OCI-LY3 (cell line): Measurements from ENCODE around the gene PAX5.
"Not testable (repeated sequence)": the region's sequence is repeated elsewhere in the genome, so short reads cannot be mapped to it uniquely, and the experiment has no call there.

Experiments
- H2AFZ ChIP-seq: fragments of 200-600, 300-600 bp; shearing (Covaris generic); 2 replicates; pipeline ENCODE4 v1.6.0; 2014; ENCODE audit warnings: antibody characterized with exemption, low read depth, low read length
- H3K27ac ChIP-seq: fragments of 200-600, 300-600 bp; sonication (generic); 2 replicates; pipeline ENCODE4 v1.5.1; 2014; ENCODE audit warnings: mild to moderate bottlenecking, low read length, moderate library complexity, mixed read lengths
- H3K27me3 ChIP-seq: fragments of 200-600, 300-600 bp; sonication (generic); 2 replicates; pipeline ENCODE4 v1.6.1; 2014; ENCODE audit warnings: low read depth, low read length, mixed read lengths
- H3K36me3 ChIP-seq: fragments of 200-600, 300-600 bp; sonication (generic); replicated peaks from 2 replicates; pipeline ENCODE3; 2014; ENCODE audit warnings: low read depth, low read length, mixed read lengths
- H3K4me1 ChIP-seq: fragments of 300-600, 200-600 bp; sonication (generic); 2 replicates; pipeline ENCODE4 v1.6.1; 2014; ENCODE audit warnings: low read length, mixed read lengths
- H3K4me2 ChIP-seq: fragments of 200-600, 300-600 bp; sonication (generic); 2 replicates; pipeline ENCODE4 v1.6.1; 2014; ENCODE audit warnings: low read length, mixed read lengths
- H3K4me3 ChIP-seq: fragments of 300-600, 200-600 bp; sonication (generic); 2 replicates; pipeline ENCODE4 v1.5.1; 2014; ENCODE audit warnings: antibody characterized with exemption, mild to moderate bottlenecking, low read length, moderate library complexity
- H3K79me2 ChIP-seq: fragments of 300-600, 200-600 bp; shearing (Covaris generic); 2 replicates; pipeline ENCODE4 v1.6.1; 2014; ENCODE audit warnings: mild to moderate bottlenecking, low read length, mixed read lengths
- H3K9ac ChIP-seq: fragments of 300-600, 200-600 bp; shearing (Covaris generic); 2 replicates; pipeline ENCODE4 v1.6.0; 2014; ENCODE audit warnings: mild to moderate bottlenecking, low read length, moderate library complexity
- H3K9me3 ChIP-seq: fragments of 200-600, 300-600 bp; shearing (Covaris generic); 2 replicates; pipeline ENCODE4 v1.6.1; 2014; ENCODE audit warnings: low read length, mixed read lengths; ENCODE audit not compliant: insufficient read depth
- H4K20me1 ChIP-seq: fragments of 200-600, 300-600 bp; sonication (generic); 2 replicates; pipeline ENCODE4 v1.6.1; 2016; ENCODE audit warnings: low read length, mixed read lengths; ENCODE audit not compliant: insufficient read depth
- CTCF ChIP-seq: fragments of 200-600, 300-600 bp; sonication (generic); IDR thresholded peaks from 2 replicates; pipeline ENCODE4 v1.5.1; 2014; ENCODE audit warnings: antibody characterized with exemption, low read length, low read depth
- EZH2phosphoT487 ChIP-seq: fragments of 200-600 bp; shearing (Covaris generic); IDR thresholded peaks from 2 replicates; pipeline ENCODE4 v1.6.1; 2018; ENCODE audit warnings: antibody characterized with exemption, mixed run types, low read depth

PAX5 gene

GRCh38 chr9:37079370-37080164, 45.5 kb upstream of the PAX5 start:
- peaks cover 43% of the 10 kb centered on the region for H3K79me2 ChIP-seq

GRCh38 chr9:37074790-37075189, 40.7 kb upstream of the PAX5 start:
- H3K27ac ChIP-seq, H3K4me3 ChIP-seq, H3K27me3 ChIP-seq, H3K4me2 ChIP-seq, H3K9ac ChIP-seq, H3K36me3 ChIP-seq, H3K9me3 ChIP-seq, H4K20me1 ChIP-seq, H2AFZ ChIP-seq, H3K79me2 ChIP-seq: not testable (repeated sequence)
- H3K4me1 ChIP-seq: peaks cover 10% of the 10 kb centered on the region

More at GRCh38 chr9:37079370-37080164, 45.5 kb upstream of the PAX5 start:
- peak overlapping the region; percentile 88 for H3K4me2 ChIP-seq
- H3K4me1 ChIP-seq: peaks cover 17% of the 10 kb centered on the region
- no peaks in the 10 kb centered on the region for H3K27me3 ChIP-seq
- peaks cover 6% of the 10 kb centered on the region; the same call in 1 of the 2 replicates for H4K20me1 ChIP-seq
- H3K27ac ChIP-seq: peak overlapping the region; percentile 58
- H3K9me3 ChIP-seq: no peaks in the 10 kb centered on the region; the same call in 1 of the 2 replicates
- TF ChIP-seq EZH2phosphoT487: no peak
- no peak for TF ChIP-seq CTCF
- peaks cover 4% of the 10 kb centered on the region for H3K36me3 ChIP-seq
- peak overlapping the region; percentile 88 for H3K9ac ChIP-seq
- H3K4me3 ChIP-seq: peak overlapping the region; percentile 95
- peak overlapping the region; percentile 96 for H2AFZ ChIP-seq

- Histone ChIP-seq H4K20me1 (no peaks in the 10 kb centered on the region), H3K79me2 (no peaks in the 10 kb centered on the region), H3K9ac (no peak overlapping the region), H3K27me3 (no peaks in the 10 kb centered on the region), H3K4me2 (peak overlapping the region; percentile 57), H3K36me3 (no peaks in the 10 kb centered on the region), H3K4me3 (peak overlapping the region; percentile 31; the same call in 1 of the 2 replicates), H2AFZ (peak overlapping the region; percentile 65; the same call in 1 of the 2 replicates), H3K9me3 (no peaks in the 10 kb centered on the region), H3K27ac (no peak overlapping the region), H3K4me1 (peaks cover 29% of the 10 kb centered on the region)
- TF ChIP-seq EZH2phosphoT487 (no peak), CTCF (no peak)
Observed at GRCh38 chr9:37066139-37066725, 32.2 kb upstream of the PAX5 start.

- no peak overlapping the region for H3K27ac ChIP-seq
- H3K27me3 ChIP-seq: no peaks in the 10 kb centered on the region
- H3K4me1 ChIP-seq: peaks cover 29% of the 10 kb centered on the region
- no peaks in the 10 kb centered on the region for H3K79me2 ChIP-seq
- H3K4me3 ChIP-seq: no peak overlapping the region
- no peak overlapping the region for H2AFZ ChIP-seq
- H3K9me3 ChIP-seq: no peaks in the 10 kb centered on the region
- no peaks in the 10 kb centered on the region for H4K20me1 ChIP-seq
- TF ChIP-seq EZH2phosphoT487: no peak
- TF ChIP-seq CTCF: no peak
- no peak overlapping the region for H3K4me2 ChIP-seq
- no peaks in the 10 kb centered on the region for H3K36me3 ChIP-seq
- no peak overlapping the region for H3K9ac ChIP-seq
Observed at GRCh38 chr9:37062336-37062735, 28.3 kb upstream of the PAX5 start.
